Caco-2 (cell line): Measurements from ENCODE around the gene RAD51B. TPM values are rescaled to one million over a fixed set of nuclear protein-coding genes. Genes with fewer than 3 reads are reported as not detected.

Experiments used
- BruUV-seq: library from RNA; stranded (reverse); fragments of 400-500 nt; replicated peaks from 2 replicates; lab custom pipeline; 2021; lab: Mats Ljungman, UMichigan
- CTCF ChIA-PET: fragments of 300-600 bp; sonication (Branson Sonifier 250); formaldehyde crosslinking; loops from one replicate; lab custom pipeline; 2022; ENCODE audit warnings: antibody characterized with exemption; lab: Charles Lee
- POLR2A ChIA-PET: fragments of 300-600 bp; sonication (Branson Sonifier 250); formaldehyde crosslinking; loops from one replicate; lab custom pipeline; 2022; ENCODE audit warnings: antibody characterized with exemption; lab: Charles Lee
- DNase-seq, 2 experiments: peaks; one replicate each; pipeline versions ENCODE4 v3.0.0 to v3.0.0-alpha.2; 2020 to 2022
- H3K27me3 ChIP-seq: replicated peaks from 2 replicates; pipeline ENCODE4 v1.6.0; 2011; ENCODE audit warnings: low read length; ENCODE audit not compliant: control insufficient read depth, insufficient read depth
- H3K36me3 ChIP-seq: 2 replicates; pipeline ENCODE4 v1.5.1; 2011; ENCODE audit warnings: low read length; ENCODE audit not compliant: control insufficient read depth, insufficient read depth
- H3K4me1 ChIP-seq: fragments of 250-450 bp; sonication (Bioruptor Pico); 2 replicates; pipeline ENCODE4 v1.5.1; 2020; ENCODE audit warnings: mild to moderate bottlenecking
- H3K4me3 ChIP-seq: 2 replicates; pipeline ENCODE4 v1.5.1; 2011; ENCODE audit warnings: low read depth, mild to moderate bottlenecking, control low read depth, low read length
- H3K9me3 ChIP-seq: fragments of 250-450 bp; sonication (Bioruptor Pico); 2 replicates; pipeline ENCODE4 v1.5.1; 2020; ENCODE audit warnings: mild to moderate bottlenecking, moderate library complexity
- H3K27ac Mint-ChIP-seq: one replicate; pipeline ENCODE4 v1.8.0; 2022; ENCODE audit warnings: mixed read lengths; ENCODE audit not compliant: unreplicated experiment
- H3K27me3 Mint-ChIP-seq: one replicate; pipeline ENCODE4 v1.8.0; 2022; ENCODE audit warnings: mixed read lengths; ENCODE audit not compliant: insufficient read depth, unreplicated experiment
- H3K36me3 Mint-ChIP-seq: one replicate; pipeline ENCODE4 v1.8.0; 2022; ENCODE audit warnings: mild to moderate bottlenecking, mixed read lengths; ENCODE audit not compliant: insufficient read depth, unreplicated experiment
- H3K4me1 Mint-ChIP-seq: one replicate; pipeline ENCODE4 v1.8.0; 2022; ENCODE audit warnings: low read depth, mixed read lengths; ENCODE audit not compliant: unreplicated experiment
- H3K4me3 Mint-ChIP-seq: one replicate; pipeline ENCODE4 v1.8.0; 2022; ENCODE audit warnings: mild to moderate bottlenecking, moderate library complexity, mixed read lengths; ENCODE audit not compliant: unreplicated experiment
- H3K9me3 Mint-ChIP-seq: one replicate; pipeline ENCODE4 v1.8.0; 2022; ENCODE audit warnings: mixed read lengths; ENCODE audit not compliant: unreplicated experiment
- CTCF ChIP-seq, 2 experiments: fragments of 200-600 bp in 1 of 2; IDR thresholded peaks; 1 replicate in 1 of 2; 2 replicates in 1 of 2; pipeline versions ENCODE4 v1.5.1 to v1.8.0; 2011 to 2022; ENCODE audit warnings: antibody characterized with exemption in 1 of 2, control low read depth in 1 of 2, inconsistent platforms in 1 of 2, low read depth in 1 of 2, low read length in 1 of 2, mild to moderate bottlenecking in 1 of 2, moderate library complexity in 1 of 2; ENCODE audit not compliant: insufficient read depth in 1 of 2, severe bottlenecking in 1 of 2, unreplicated experiment in 1 of 2
- intact Hi-C: fragments of 100-400 bp; cut with micrococcal nuclease; formaldehyde crosslinking; loops from one replicate; pipeline ENCODE4 v1.10.0; 2022; ENCODE audit not compliant: unreplicated experiment
- total RNA-seq: library from RNA; stranded (reverse); gene quantifications from 2 replicates; pipeline ENCODE4 v1.2.3, GENCODE V29; 2022

Gene RAD51B
- total RNA-seq, 1 experiment from 2014 or later, result 16.7 TPM

GRCh38 chr14:67942080-67942710 is 122.6 kb downstream of the RAD51B start:
- no peak for TF ChIP-seq CTCF (IDR thresholded peaks at IDR 0.05; ENCODE audit: insufficient read depth in 1 of 2, low read depth in 1 of 2, low read length in 1 of 2, severe bottlenecking in 1 of 2, unreplicated experiment in 1 of 2)
- H3K4me3 Mint-ChIP-seq, result no peak overlapping the region
- intact Hi-C loops, result loop anchor here (5.0 kb wide), 1 partner anchor 490 kb away; no protein-coding TSS in a partner anchor
- H3K9me3 ChIP-seq, result no peaks in the 10 kb centered on the region
- H3K27me3 ChIP-seq, result no peaks in the 10 kb centered on the region
- H3K4me1 Mint-ChIP-seq, result peaks cover 27% of the 10 kb centered on the region
- ChIA-PET CTCF (interaction anchor here (0.5 to 0.9 kb wide), 3 partner anchors 9 to 789 kb away, joined by 3 to 4 read pairs (median 3); no protein-coding TSS in a partner anchor), POLR2A (interaction anchor here (0.5 kb wide), 1 partner anchor 839 kb away, joined by 4 read pairs; no protein-coding TSS in a partner anchor)
- DNase-seq, result no peak
- H3K27ac Mint-ChIP-seq, result no peak overlapping the region
- no peaks in the 10 kb centered on the region for H3K36me3 Mint-ChIP-seq
- no peak overlapping the region for H3K4me3 ChIP-seq
- no peaks in the 10 kb centered on the region for H3K36me3 ChIP-seq
- H3K27me3 Mint-ChIP-seq, result no peaks in the 10 kb centered on the region
- H3K4me1 ChIP-seq, result peaks cover 23% of the 10 kb centered on the region
- no peaks in the 10 kb centered on the region for H3K9me3 Mint-ChIP-seq
- BruUV-seq, result no TSS peak

GRCh38 chr14:67943947-67944346 is 124.4 kb downstream of the RAD51B start:
- BruUV-seq, result no TSS peak
- DNase-seq, result peak; percentile 74 to 75
- no peaks in the 10 kb centered on the region for H3K9me3 Mint-ChIP-seq
- CTCF ChIA-PET, result interaction anchor here (0.6 to 0.9 kb wide), 3 partner anchors 302 to 1340 kb away, joined by 3 to 7 read pairs (median 5); no protein-coding TSS in a partner anchor
- no peaks in the 10 kb centered on the region for H3K27me3 ChIP-seq
- H3K4me1 Mint-ChIP-seq, result peaks cover 27% of the 10 kb centered on the region
- H3K27me3 Mint-ChIP-seq, result no peaks in the 10 kb centered on the region
- H3K36me3 Mint-ChIP-seq, result no peaks in the 10 kb centered on the region
- intact Hi-C loops, result loop anchor here (2.0 to 5.0 kb wide), 3 partner anchors 305 to 871 kb away; no protein-coding TSS in a partner anchor
- H3K4me3 Mint-ChIP-seq, result no peak overlapping the region
- peak; percentile 62 to 77 for TF ChIP-seq CTCF (IDR thresholded peaks at IDR 0.05; ENCODE audit: insufficient read depth in 1 of 2, low read depth in 1 of 2, low read length in 1 of 2, severe bottlenecking in 1 of 2, unreplicated experiment in 1 of 2)
- H3K36me3 ChIP-seq, result no peaks in the 10 kb centered on the region
- POLR2A ChIA-PET, result no interaction called here
- no peak overlapping the region for H3K27ac Mint-ChIP-seq
- no peaks in the 10 kb centered on the region for H3K9me3 ChIP-seq
- peaks cover 23% of the 10 kb centered on the region for H3K4me1 ChIP-seq
- no peak overlapping the region for H3K4me3 ChIP-seq

- CTCF ChIA-PET, result interaction anchor here (0.6 to 0.9 kb wide), 3 partner anchors 302 to 1339 kb away, joined by 3 to 7 read pairs (median 5); no protein-coding TSS in a partner anchor
- POLR2A ChIA-PET, result no interaction called here
- H3K9me3 Mint-ChIP-seq, result no peaks in the 10 kb centered on the region
- Histone ChIP-seq H3K36me3 (no peaks in the 10 kb centered on the region), H3K4me1 (peaks cover 23% of the 10 kb centered on the region), H3K9me3 (no peaks in the 10 kb centered on the region), H3K27me3 (no peaks in the 10 kb centered on the region), H3K4me3 (no peak overlapping the region)
- BruUV-seq, result no TSS peak
- intact Hi-C loops, result loop anchor here (2.0 to 5.0 kb wide), 4 partner anchors 38 to 870 kb away; no protein-coding TSS in a partner anchor
- no peak overlapping the region for H3K4me3 Mint-ChIP-seq
- no peak for DNase-seq
- H3K27me3 Mint-ChIP-seq, result no peaks in the 10 kb centered on the region
- no peaks in the 10 kb centered on the region for H3K36me3 Mint-ChIP-seq
- no peak for TF ChIP-seq CTCF (IDR thresholded peaks at IDR 0.05; ENCODE audit: insufficient read depth in 1 of 2, low read depth in 1 of 2, low read length in 1 of 2, severe bottlenecking in 1 of 2, unreplicated experiment in 1 of 2)
- H3K4me1 Mint-ChIP-seq, result peaks cover 27% of the 10 kb centered on the region
- H3K27ac Mint-ChIP-seq, result no peak overlapping the region
Observed at GRCh38 chr14:67944605-67945004, 125.0 kb downstream of the RAD51B start.
